KOPT-K1 (cell line): ENCODE results near the gene ASH1L.

ENCODE experiments used
- H3K27ac ChIP-seq: fragments of 200-600 bp; sonication (generic); 2 replicates; pipeline ENCODE4 v1.5.1; 2016; ENCODE audit warnings: antibody characterized with exemption, mild to moderate bottlenecking, low read depth, low read length; ENCODE audit not compliant: poor library complexity, severe bottlenecking
- H3K36me3 ChIP-seq: fragments of 200-600 bp; sonication (generic); 2 replicates; pipeline ENCODE4 v1.5.1; 2017; ENCODE audit warnings: antibody characterized with exemption, mild to moderate bottlenecking, low read length, moderate library complexity; ENCODE audit not compliant: insufficient read depth
- H3K9me3 ChIP-seq: fragments of 200-600 bp; sonication (generic); 2 replicates; pipeline ENCODE4 v1.5.1; 2017; ENCODE audit warnings: antibody characterized with exemption, low read length, mild to moderate bottlenecking; ENCODE audit not compliant: insufficient read depth, poor library complexity, severe bottlenecking

The ASH1L gene

GRCh38 chr1:155325603-155325893 lies 237.1 kb downstream of the ASH1L start:
- Histone ChIP-seq H3K36me3 (peaks cover 46% of the 10 kb centered on the region), H3K27ac (no peak overlapping the region), H3K9me3 (no peaks in the 10 kb centered on the region)

- H3K27ac ChIP-seq = peak overlapping the region; percentile 92
- no peaks in the 10 kb centered on the region for H3K9me3 ChIP-seq
- peaks cover 46% of the 10 kb centered on the region for H3K36me3 ChIP-seq
Observed at GRCh38 chr1:155324717-155325602, 237.6 kb downstream of the ASH1L start.

GRCh38 chr1:155324037-155324716 lies 238.4 kb downstream of the ASH1L start:
- H3K9me3 ChIP-seq = no peaks in the 10 kb centered on the region
- H3K27ac ChIP-seq = peak overlapping the region; percentile 92
- peaks cover 49% of the 10 kb centered on the region for H3K36me3 ChIP-seq

- no peaks in the 10 kb centered on the region for H3K9me3 ChIP-seq
- H3K27ac ChIP-seq = peak overlapping the region; percentile 92
- H3K36me3 ChIP-seq = peaks cover 52% of the 10 kb centered on the region
Observed at GRCh38 chr1:155323729-155324036, 238.9 kb downstream of the ASH1L start.

DNA sequence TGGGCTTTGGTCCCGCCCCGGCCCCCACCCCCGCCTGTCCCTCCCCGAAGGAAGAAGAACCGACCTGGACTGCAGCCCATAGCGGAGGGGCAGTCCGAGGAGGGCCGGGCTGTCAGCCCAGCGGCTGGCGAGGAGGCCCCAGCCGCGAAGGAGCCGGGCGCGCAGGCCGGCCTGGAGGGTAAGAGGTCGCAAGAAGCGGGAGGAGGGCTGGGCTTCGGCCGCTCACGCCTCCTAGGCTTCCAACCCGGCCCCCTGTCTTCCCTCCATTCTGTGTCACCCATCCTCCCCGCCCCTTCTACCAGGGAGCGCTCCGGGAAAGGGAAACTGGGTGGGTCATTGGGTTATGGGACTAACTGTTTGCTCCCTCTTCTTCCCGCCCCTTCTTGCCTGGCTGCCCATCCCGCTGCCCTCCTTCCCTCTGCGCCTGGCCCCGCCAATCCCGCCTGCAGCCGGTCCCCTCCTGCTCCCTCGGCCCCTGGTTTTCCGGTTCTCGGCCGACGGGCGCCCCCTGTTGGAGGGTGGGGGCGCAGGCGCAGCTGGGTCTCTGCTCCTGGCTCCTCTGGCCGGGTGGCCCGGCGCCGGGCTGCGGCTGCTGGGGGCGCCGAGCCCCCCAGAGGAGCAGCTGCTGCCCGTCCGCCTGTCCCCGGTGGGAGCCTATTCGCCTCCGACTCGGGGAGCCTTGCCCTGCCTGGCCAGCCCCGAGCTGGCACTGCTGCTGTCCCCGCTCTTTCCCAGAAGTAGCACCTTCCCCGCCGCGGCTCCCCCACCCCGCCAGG lies 239.5 kb downstream of the ASH1L start:
- peaks cover 52% of the 10 kb centered on the region for H3K36me3 ChIP-seq
- H3K9me3 ChIP-seq = no peaks in the 10 kb centered on the region
- H3K27ac ChIP-seq = peak overlapping the region; percentile 92

DNA sequence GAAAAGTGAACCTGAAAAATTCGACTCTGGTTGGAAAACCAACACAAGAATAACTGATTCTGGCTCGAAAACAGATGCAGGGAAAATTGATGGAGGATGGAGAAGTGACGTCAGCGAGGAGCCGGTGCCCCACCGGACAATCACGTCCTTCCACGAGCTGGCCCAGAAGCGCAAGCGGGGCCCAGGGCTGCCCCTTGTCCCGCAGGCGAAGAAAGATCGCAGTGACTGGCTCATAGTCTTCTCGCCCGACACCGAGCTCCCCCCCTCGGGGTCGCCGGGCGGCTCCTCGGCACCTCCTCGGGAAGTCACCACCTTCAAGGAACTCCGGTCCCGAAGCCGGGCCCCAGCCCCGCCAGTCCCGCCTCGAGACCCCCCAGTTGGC lies 240.0 kb downstream of the ASH1L start:
- peak overlapping the region; percentile 92 for H3K27ac ChIP-seq
- peaks cover 52% of the 10 kb centered on the region for H3K36me3 ChIP-seq
- H3K9me3 ChIP-seq = no peaks in the 10 kb centered on the region

GRCh38 chr1:155321639-155322503 lies 240.7 kb downstream of the ASH1L start:
- H3K36me3 ChIP-seq = peaks cover 52% of the 10 kb centered on the region
- no peaks in the 10 kb centered on the region for H3K9me3 ChIP-seq
- no peak overlapping the region for H3K27ac ChIP-seq

- Histone ChIP-seq H3K27ac (no peak within 1 kb of the TSS), H3K36me3 (peaks cover 53% of the 10 kb centered on the region), H3K9me3 (no peaks in the 10 kb centered on the region)
Observed at GRCh38 chr1:155320661-155321617, 241.7 kb downstream of the ASH1L start, which contains the start of gene RUSC1. TSS of gene RUSC1 (plus strand) at chr1:155320894. CDS start at chr1:155321774, 880 bp downstream.

- Histone ChIP-seq H3K27ac (no peak overlapping the region), H3K36me3 (peaks cover 56% of the 10 kb centered on the region), H3K9me3 (no peaks in the 10 kb centered on the region)
Observed at GRCh38 chr1:155320252-155320651, 242.4 kb downstream of the ASH1L start.

- Histone ChIP-seq H3K36me3 (peaks cover 63% of the 10 kb centered on the region), H3K27ac (no peak overlapping the region), H3K9me3 (no peaks in the 10 kb centered on the region)
Observed at GRCh38 chr1:155319536-155319935, 243.1 kb downstream of the ASH1L start.

GRCh38 chr1:155318082-155318481 lies 244.5 kb downstream of the ASH1L start:
- H3K27ac ChIP-seq = no peak overlapping the region
- H3K9me3 ChIP-seq = no peaks in the 10 kb centered on the region
- peaks cover 78% of the 10 kb centered on the region for H3K36me3 ChIP-seq

GRCh38 chr1:155316922-155317321 lies 245.7 kb downstream of the ASH1L start:
- H3K27ac ChIP-seq = no peak overlapping the region
- no peaks in the 10 kb centered on the region for H3K9me3 ChIP-seq
- H3K36me3 ChIP-seq = peaks cover 90% of the 10 kb centered on the region

DNA sequence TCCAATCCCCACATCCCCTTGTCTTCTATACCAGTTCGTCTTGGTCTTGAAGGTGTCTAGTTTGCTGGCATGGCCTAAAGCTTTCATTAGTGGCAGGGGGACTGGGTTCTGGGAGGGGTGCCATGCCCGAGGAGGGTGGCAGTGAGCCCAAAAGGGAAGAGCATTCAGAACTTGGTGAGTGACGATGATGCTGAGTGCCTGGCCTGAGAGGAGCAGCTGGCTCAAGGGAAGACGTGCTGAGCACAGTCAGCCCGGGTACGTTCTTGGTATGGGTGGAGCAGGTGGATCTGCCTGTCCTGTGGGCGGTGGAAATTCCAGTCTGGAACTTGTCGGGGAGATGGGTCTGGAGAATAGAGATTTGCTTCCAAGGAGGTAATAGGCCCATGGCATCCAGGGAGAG lies 249.3 kb downstream of the ASH1L start:
- Histone ChIP-seq H3K27ac (no peak overlapping the region), H3K9me3 (no peaks in the 10 kb centered on the region), H3K36me3 (peaks cover 76% of the 10 kb centered on the region)
